SK-N-SH (cell line): ENCODE measurements around the gene MYO10. TPM values are rescaled to one million over a fixed set of nuclear protein-coding genes. Genes with fewer than 3 reads are reported as not detected.

Experiments used
- CTCF ChIA-PET: fragments of 300-600, 350-600 bp; formaldehyde crosslinking; extraction: SDS; loops from one replicate; lab custom pipeline; 2021; lab: Yijun Ruan, JAX
- POLR2A ChIA-PET: fragments of 350-600 bp; sonication (Branson Sonifier 250); formaldehyde crosslinking; extraction: SDS; loops from one replicate; lab custom pipeline; 2020; ENCODE audit warnings: antibody characterized with exemption, inconsistent platforms; lab: Yijun Ruan, JAX
- DNase-seq: peaks from one replicate; pipeline ENCODE4 v3.0.0; 2012
- H2AFZ ChIP-seq: fragments of 200-600 bp; sonication (generic); 2 replicates; pipeline ENCODE4 v1.8.1; 2016; ENCODE audit warnings: antibody characterized with exemption, mild to moderate bottlenecking, low read depth
- H3F3A ChIP-seq: fragments of 200-600 bp; sonication (generic); replicated peaks from 2 replicates; pipeline ENCODE3; 2016; ENCODE audit warnings: antibody characterized with exemption, mild to moderate bottlenecking; ENCODE audit not compliant: insufficient read depth
- H3K27ac ChIP-seq, 2 experiments: fragments of 200-500 bp in 1 of 2; fragments of 200-600 bp in 1 of 2; sonication (Bioruptor generic) in 1 of 2; sonication (generic), shearing (Covaris generic) in 1 of 2; 2 replicates each; pipeline versions ENCODE4 v1.5.1 to v1.6.1; 2014 to 2016; ENCODE audit warnings: low read depth in 2 of 2, inconsistent platforms in 1 of 2, low read length in 1 of 2, mild to moderate bottlenecking in 1 of 2, mixed read lengths in 1 of 2
- H3K27me3 ChIP-seq: fragments of 200-600 bp; sonication (generic), shearing (Covaris generic); 2 replicates; pipeline ENCODE4 v1.6.1; 2016; ENCODE audit warnings: mixed run types; ENCODE audit not compliant: insufficient read depth
- H3K36me3 ChIP-seq, 2 experiments: fragments of 200-500 bp in 1 of 2; fragments of 200-600 bp in 1 of 2; sonication (Bioruptor generic) in 1 of 2; sonication (generic) in 1 of 2; replicated peaks in 1 of 2; 2 replicates each; pipeline versions ENCODE3 to v1.5.1; 2014 to 2016; ENCODE audit warnings: low read length in 1 of 2, mild to moderate bottlenecking in 1 of 2; ENCODE audit not compliant: insufficient read depth in 2 of 2, control insufficient read depth in 1 of 2
- H3K4me1 ChIP-seq, 2 experiments: fragments of 200-500 bp in 1 of 2; fragments of 200-600 bp in 1 of 2; sonication (Bioruptor generic) in 1 of 2; sonication (generic), shearing (Covaris generic) in 1 of 2; 2 replicates each; pipeline versions ENCODE4 v1.5.1 to v1.6.1; 2014 to 2016; ENCODE audit warnings: low read depth in 1 of 2, low read length in 1 of 2, mixed run types in 1 of 2; ENCODE audit not compliant: insufficient read depth in 2 of 2, control insufficient read depth in 1 of 2
- H3K4me2 ChIP-seq: fragments of 200-600 bp; sonication (generic), shearing (Covaris generic); 2 replicates; pipeline ENCODE4 v1.6.1; 2017; ENCODE audit warnings: mixed run types
- H3K4me3 ChIP-seq, 2 experiments: fragments of 200-500 bp in 1 of 2; fragments of 200-600 bp in 1 of 2; sonication (Bioruptor generic) in 1 of 2; sonication (generic), shearing (Covaris generic) in 1 of 2; 2 replicates each; pipeline versions ENCODE4 v1.5.1 to v1.8.1; 2014 to 2016; ENCODE audit warnings: low read depth in 2 of 2, inconsistent platforms in 1 of 2, low read length in 1 of 2, mild to moderate bottlenecking in 1 of 2, mixed read lengths in 1 of 2, moderate library complexity in 1 of 2
- H3K79me2 ChIP-seq: fragments of 200-600 bp; sonication (generic); 2 replicates; pipeline ENCODE4 v1.8.1; 2017; ENCODE audit warnings: mild to moderate bottlenecking; ENCODE audit not compliant: insufficient read depth
- H3K9ac ChIP-seq: fragments of 200-600 bp; sonication (generic); 2 replicates; pipeline ENCODE4 v1.6.1; 2017; ENCODE audit warnings: mixed run types
- H3K9me2 ChIP-seq: fragments of 200-600 bp; sonication (generic); 2 replicates; pipeline ENCODE4 v1.6.1; 2017; ENCODE audit warnings: mixed run types
- H3K9me3 ChIP-seq: fragments of 200-600 bp; sonication (generic); 2 replicates; pipeline ENCODE4 v1.6.1; 2017; ENCODE audit warnings: mixed run types, mild to moderate bottlenecking, moderate library complexity
- H4K20me1 ChIP-seq: fragments of 200-600 bp; sonication (generic); 2 replicates; pipeline ENCODE4 v1.6.1; 2017; ENCODE audit warnings: mild to moderate bottlenecking, mixed run types; ENCODE audit not compliant: insufficient read depth
- CHD2 ChIP-seq: fragments of 150-350 bp; IDR thresholded peaks from 2 replicates; pipeline ENCODE4 v1.6.1; 2018; ENCODE audit warnings: low read length; ENCODE audit not compliant: partially characterized antibody
- CTCF ChIP-seq: fragments of 200-600 bp; sonication (generic); IDR thresholded peaks from 2 replicates; pipeline ENCODE4 v1.6.1; 2017; ENCODE audit warnings: antibody characterized with exemption, mild to moderate bottlenecking, moderate library complexity
- EP300 ChIP-seq, 2 experiments: IDR thresholded peaks; 2 replicates each; pipeline versions ENCODE4 v1.4.0 to v1.6.1; 2012; ENCODE audit warnings: borderline replicate concordance in 1 of 2, low read depth in 1 of 2, low read length in 1 of 2
- EZH2phosphoT487 ChIP-seq: fragments of 200-600 bp; sonication (generic); IDR thresholded peaks from 2 replicates; pipeline ENCODE4 v1.6.1; 2017; ENCODE audit warnings: low read depth, mixed run types, mild to moderate bottlenecking, antibody characterized with exemption, moderate library complexity, borderline replicate concordance
- FOSL2 ChIP-seq: IDR thresholded peaks from 2 replicates; pipeline ENCODE4 v1.4.0; 2012; ENCODE audit warnings: low read depth, mild to moderate bottlenecking, moderate library complexity, borderline replicate concordance
- FOXM1 ChIP-seq: IDR thresholded peaks from 2 replicates; pipeline ENCODE4 v1.4.0; 2012; ENCODE audit warnings: low read depth, mild to moderate bottlenecking
- GATA2 ChIP-seq: sonication (generic); formaldehyde crosslinking; IDR thresholded peaks from 2 replicates; pipeline ENCODE4 v1.5.0; 2020; ENCODE audit warnings: mild to moderate bottlenecking, missing genetic modification reagents
- MAX ChIP-seq: IDR thresholded peaks from 2 replicates; pipeline ENCODE4 v1.4.0; 2012; ENCODE audit warnings: low read depth
- MEF2A ChIP-seq: IDR thresholded peaks from 2 replicates; pipeline ENCODE4 v1.4.0; 2012; ENCODE audit warnings: low read depth, borderline replicate concordance
- NRF1 ChIP-seq: IDR thresholded peaks from 2 replicates; pipeline ENCODE4 v1.6.1; 2012; ENCODE audit warnings: low read depth, mild to moderate bottlenecking, low read length
- POLR2AphosphoS5 ChIP-seq: IDR thresholded peaks from 2 replicates; pipeline ENCODE4 v1.6.1; 2012; ENCODE audit warnings: low read depth, low read length
- RAD21 ChIP-seq: IDR thresholded peaks from 2 replicates; pipeline ENCODE4 v1.6.1; 2012; ENCODE audit warnings: mild to moderate bottlenecking, low read length
- RCOR1 ChIP-seq: fragments of 150-350 bp; IDR thresholded peaks from 2 replicates; pipeline ENCODE4 v1.6.1; 2017; ENCODE audit warnings: antibody characterized with exemption, low read length
- RFX5 ChIP-seq: IDR thresholded peaks from 2 replicates; pipeline ENCODE4 v1.6.1; 2012; ENCODE audit warnings: mild to moderate bottlenecking, improper control_type of control experiment, low read length
- RXRA ChIP-seq: IDR thresholded peaks from 2 replicates; pipeline ENCODE4 v1.4.0; 2012; ENCODE audit warnings: low read depth, mild to moderate bottlenecking, borderline replicate concordance
- SIN3A ChIP-seq: IDR thresholded peaks from 2 replicates; pipeline ENCODE4 v1.6.1; 2012; ENCODE audit warnings: low read depth, mild to moderate bottlenecking, low read length, moderate library complexity, borderline replicate concordance
- SMC3 ChIP-seq: IDR thresholded peaks from 2 replicates; pipeline ENCODE4 v1.6.1; 2012; ENCODE audit warnings: low read depth, low read length, improper control_type of control experiment
- USF1 ChIP-seq: IDR thresholded peaks from 2 replicates; pipeline ENCODE4 v1.4.0; 2012; ENCODE audit warnings: low read depth, borderline replicate concordance
- USF2 ChIP-seq: fragments of 150-350 bp; IDR thresholded peaks from 2 replicates; pipeline ENCODE4 v1.6.1; 2017; ENCODE audit warnings: antibody characterized with exemption, low read length, low read depth, borderline replicate concordance
- ZBTB33 ChIP-seq: IDR thresholded peaks from 2 replicates; pipeline ENCODE4 v1.4.0; 2012; ENCODE audit warnings: low read depth, borderline replicate concordance
- WGBS: methylation state at CpG from one replicate; pipeline ENCODE4 v1.1.6; 2017; ENCODE audit warnings: low lambda C conversion rate; 5-methylcytosine and 5-hydroxymethylcytosine counted together
- polyA plus RNA-seq, 3 experiments: library from polyadenylated mRNA; depleted of rRNA; stranded (reverse); fragments of >200 nt; gene quantifications; 2 replicates each; pipeline ENCODE4 v1.2.3, GENCODE V29; 2012

Gene MYO10
- polyA plus RNA-seq, 1 of the 3 experiments (the other 2 are of a cell fraction): 8.1 TPM

GRCh38 chr5:16723821-16724220 lies 212.3 kb downstream of the MYO10 start:
- Histone ChIP-seq H3K79me2 (peaks cover 81% of the 10 kb centered on the region), H3K9me3 (no peaks in the 10 kb centered on the region), H3K4me3 (no peak overlapping the region), H3K9ac (no peak overlapping the region), H3K27me3 (no peaks in the 10 kb centered on the region), H3K36me3 (peaks cover 0 to 42% of the 10 kb centered on the region in 2 experiments), H3K9me2 (no peaks in the 10 kb centered on the region), H3F3A (peaks cover 19% of the 10 kb centered on the region), H3K4me2 (no peak overlapping the region), H3K4me1 (peaks cover 0 to 4% of the 10 kb centered on the region in 2 experiments; a peak in 1 of 4 replicates), H2AFZ (no peak overlapping the region), H3K27ac (no peak overlapping the region), H4K20me1 (0 out of 2 replicates have a peak, but pooled peaks cover 8% of the 10 kb centered on the region)
- TF ChIP-seq CHD2 (no peak), FOXM1 (no peak), RFX5 (no peak), RCOR1 (no peak), RAD21 (no peak), CTCF (no peak), MEF2A (no peak), ZBTB33 (no peak), SMC3 (no peak), MAX (no peak), NRF1 (no peak), GATA2 (CRISPR knock-in tag) (no peak), EP300 (IDR thresholded peaks at IDR 0.05; ENCODE audit: borderline replicate concordance in 1 of 2, low read depth in 1 of 2, low read length in 1 of 2) (no peak), USF1 (no peak), SIN3A (no peak), FOSL2 (no peak), POLR2AphosphoS5 (no peak), USF2 (no peak), EZH2phosphoT487 (no peak), RXRA (no peak)
- DNase-seq: no peak
- ChIA-PET POLR2A (no interaction called here), CTCF (no interaction called here)
- 81% methylated on average over 6 of the region's 6 CpGs for WGBS
